Loucy (cell line): Measurements from ENCODE around the gene AASS.
A peak's percentile ranks its signal among the peaks of the same experiment; 100 is the strongest.
"Not testable (repeated sequence)": the region's sequence is repeated elsewhere in the genome, so short reads cannot be mapped to it uniquely, and the experiment has no call there.

Source experiments
- H2AFZ ChIP-seq: fragments of 200-600 bp; sonication (generic); 2 replicates; pipeline ENCODE4 v1.6.0; 2016; ENCODE audit warnings: antibody characterized with exemption, mild to moderate bottlenecking, low read length, moderate library complexity
- H3F3A ChIP-seq: fragments of 200-600 bp; 2 replicates; pipeline ENCODE4 v1.6.0; 2016; ENCODE audit warnings: antibody characterized with exemption, low read depth, mild to moderate bottlenecking
- H3K27me3 ChIP-seq: fragments of 200-600 bp; sonication (generic); 2 replicates; pipeline ENCODE4 v1.6.1; 2014; ENCODE audit warnings: low read length, mild to moderate bottlenecking; ENCODE audit not compliant: insufficient read depth, poor library complexity, severe bottlenecking
- H3K36me3 ChIP-seq: fragments of 200-600 bp; sonication (generic); 2 replicates; pipeline ENCODE4 v1.6.1; 2016; ENCODE audit warnings: low read length; ENCODE audit not compliant: insufficient read depth
- H3K4me1 ChIP-seq: fragments of 200-600 bp; sonication (generic); 2 replicates; pipeline ENCODE4 v1.5.1; 2014; ENCODE audit warnings: low read length, mild to moderate bottlenecking; ENCODE audit not compliant: insufficient read depth, poor library complexity, severe bottlenecking
- H3K4me2 ChIP-seq: fragments of 200-600 bp; sonication (generic); 2 replicates; pipeline ENCODE4 v1.6.0; 2014; ENCODE audit warnings: antibody characterized with exemption, low read length, low read depth, mild to moderate bottlenecking; ENCODE audit not compliant: poor library complexity, severe bottlenecking
- H3K4me3 ChIP-seq: fragments of 200-600 bp; sonication (generic); 2 replicates; pipeline ENCODE4 v1.5.1; 2014; ENCODE audit warnings: low read length, mild to moderate bottlenecking, mixed read lengths; ENCODE audit not compliant: poor library complexity, severe bottlenecking
- H3K79me2 ChIP-seq: fragments of 200-600 bp; sonication (generic); 2 replicates; pipeline ENCODE4 v1.6.1; 2014; ENCODE audit warnings: low read length; ENCODE audit not compliant: insufficient read depth
- H3K9ac ChIP-seq: fragments of 200-600 bp; sonication (generic); 2 replicates; pipeline ENCODE4 v1.6.0; 2014; ENCODE audit warnings: mild to moderate bottlenecking, low read depth, low read length, moderate library complexity; ENCODE audit not compliant: poor library complexity, severe bottlenecking
- H3K9me2 ChIP-seq: fragments of 200-600 bp; sonication (generic); replicated peaks from 2 replicates; pipeline ENCODE4 v1.6.1; 2016; ENCODE audit warnings: low read depth, low read length, mixed read lengths
- H3K9me3 ChIP-seq: fragments of 200-600 bp; sonication (generic); 2 replicates; pipeline ENCODE4 v1.6.1; 2014; ENCODE audit warnings: mild to moderate bottlenecking, antibody characterized with exemption, low read length, low read depth; ENCODE audit not compliant: insufficient read depth
- H4K20me1 ChIP-seq: fragments of 200-600 bp; sonication (generic); 2 replicates; pipeline ENCODE4 v1.6.0; 2014; ENCODE audit warnings: antibody characterized with exemption, low read length, mild to moderate bottlenecking; ENCODE audit not compliant: insufficient read depth, poor library complexity, severe bottlenecking
- CTCF ChIP-seq: fragments of 200-600 bp; sonication (generic); conservative IDR thresholded peaks from 2 replicates; pipeline ENCODE4 v1.5.1; 2014; ENCODE audit warnings: mild to moderate bottlenecking, antibody characterized with exemption, low read length
- EZH2phosphoT487 ChIP-seq: fragments of 200-600 bp; IDR thresholded peaks from 2 replicates; pipeline ENCODE4 v1.6.1; 2018; ENCODE audit warnings: antibody characterized with exemption, mild to moderate bottlenecking, moderate library complexity, borderline replicate concordance

Gene AASS

GRCh38 chr7:122135275-122135674 is 8.8 kb downstream of the AASS start:
- H3K9me2 ChIP-seq: no peaks in the 10 kb centered on the region
- H3K9me3 ChIP-seq: no peaks in the 10 kb centered on the region
- TF ChIP-seq EZH2phosphoT487 (no peak), CTCF (no peak)
- H3K79me2 ChIP-seq: no peaks in the 10 kb centered on the region
- no peak overlapping the region for H3K9ac ChIP-seq
- H3K27me3 ChIP-seq: no peaks in the 10 kb centered on the region
- H2AFZ ChIP-seq: 0 out of 2 replicates have a peak overlapping the region, but pooled peaks have one; percentile 19
- H3K4me3 ChIP-seq: no peak overlapping the region
- H3F3A ChIP-seq: no peaks in the 10 kb centered on the region
- H4K20me1 ChIP-seq: no peaks in the 10 kb centered on the region
- H3K36me3 ChIP-seq: no peaks in the 10 kb centered on the region
- peaks cover 12% of the 10 kb centered on the region for H3K4me1 ChIP-seq
- no peak overlapping the region for H3K4me2 ChIP-seq

DNA sequence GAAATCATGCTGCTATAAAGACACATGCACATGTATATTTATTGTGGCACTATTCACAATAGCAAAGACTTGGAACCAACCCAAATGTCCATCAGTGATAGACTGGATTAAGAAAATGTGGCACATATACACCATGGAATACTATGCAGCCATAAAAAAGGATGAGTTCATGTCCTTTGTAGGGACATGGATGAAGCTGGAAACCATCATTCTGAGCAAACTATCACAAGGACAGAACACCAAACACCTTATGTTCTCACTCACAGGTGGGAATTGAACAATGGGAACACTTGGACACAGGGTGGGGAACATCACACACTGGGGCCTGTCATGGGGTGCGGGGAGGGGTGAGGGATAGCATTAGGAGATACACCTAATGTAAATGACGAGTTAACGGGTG is 9.3 kb downstream of the AASS start:
- H3F3A ChIP-seq, H3K79me2 ChIP-seq, H2AFZ ChIP-seq, H3K27me3 ChIP-seq, H4K20me1 ChIP-seq, H3K9me2 ChIP-seq, H3K4me2 ChIP-seq, H3K9me3 ChIP-seq, H3K4me3 ChIP-seq, H3K9ac ChIP-seq, H3K36me3 ChIP-seq: not testable (repeated sequence)
- peaks cover 12% of the 10 kb centered on the region for H3K4me1 ChIP-seq

GRCh38 chr7:122133477-122133876 is 10.6 kb downstream of the AASS start:
- H3K4me2 ChIP-seq: no peak overlapping the region
- H4K20me1 ChIP-seq: no peaks in the 10 kb centered on the region
- no peak overlapping the region for H2AFZ ChIP-seq
- peaks cover 12% of the 10 kb centered on the region for H3K4me1 ChIP-seq
- no peaks in the 10 kb centered on the region for H3F3A ChIP-seq
- no peaks in the 10 kb centered on the region for H3K9me3 ChIP-seq
- no peaks in the 10 kb centered on the region for H3K36me3 ChIP-seq
- no peaks in the 10 kb centered on the region for H3K9me2 ChIP-seq
- H3K9ac ChIP-seq: no peak overlapping the region
- no peak overlapping the region for H3K4me3 ChIP-seq
- no peaks in the 10 kb centered on the region for H3K27me3 ChIP-seq
- TF ChIP-seq CTCF (no peak), EZH2phosphoT487 (no peak)
- H3K79me2 ChIP-seq: no peaks in the 10 kb centered on the region

GRCh38 chr7:122132341-122132740 is 11.7 kb downstream of the AASS start:
- peaks cover 8% of the 10 kb centered on the region for H3K4me1 ChIP-seq
- no peaks in the 10 kb centered on the region for H3K9me2 ChIP-seq
- no peaks in the 10 kb centered on the region for H3K36me3 ChIP-seq
- no peaks in the 10 kb centered on the region for H4K20me1 ChIP-seq
- H3K79me2 ChIP-seq: no peaks in the 10 kb centered on the region
- H2AFZ ChIP-seq: no peak overlapping the region
- no peak for TF ChIP-seq CTCF
- TF ChIP-seq EZH2phosphoT487: no peak
- no peak overlapping the region for H3K4me2 ChIP-seq
- H3K4me3 ChIP-seq: no peak overlapping the region
- H3F3A ChIP-seq: no peaks in the 10 kb centered on the region
- no peaks in the 10 kb centered on the region for H3K9me3 ChIP-seq
- H3K9ac ChIP-seq: no peak overlapping the region
- no peaks in the 10 kb centered on the region for H3K27me3 ChIP-seq
